ENCODE measurements around the gene SURF1. TPM values are rescaled to one million over a fixed set of nuclear protein-coding genes. Genes with fewer than 3 reads are reported as not detected.

The SURF1 gene
- total RNA-seq, 1 donor from 2014 or later: 56.1 TPM

DNA sequence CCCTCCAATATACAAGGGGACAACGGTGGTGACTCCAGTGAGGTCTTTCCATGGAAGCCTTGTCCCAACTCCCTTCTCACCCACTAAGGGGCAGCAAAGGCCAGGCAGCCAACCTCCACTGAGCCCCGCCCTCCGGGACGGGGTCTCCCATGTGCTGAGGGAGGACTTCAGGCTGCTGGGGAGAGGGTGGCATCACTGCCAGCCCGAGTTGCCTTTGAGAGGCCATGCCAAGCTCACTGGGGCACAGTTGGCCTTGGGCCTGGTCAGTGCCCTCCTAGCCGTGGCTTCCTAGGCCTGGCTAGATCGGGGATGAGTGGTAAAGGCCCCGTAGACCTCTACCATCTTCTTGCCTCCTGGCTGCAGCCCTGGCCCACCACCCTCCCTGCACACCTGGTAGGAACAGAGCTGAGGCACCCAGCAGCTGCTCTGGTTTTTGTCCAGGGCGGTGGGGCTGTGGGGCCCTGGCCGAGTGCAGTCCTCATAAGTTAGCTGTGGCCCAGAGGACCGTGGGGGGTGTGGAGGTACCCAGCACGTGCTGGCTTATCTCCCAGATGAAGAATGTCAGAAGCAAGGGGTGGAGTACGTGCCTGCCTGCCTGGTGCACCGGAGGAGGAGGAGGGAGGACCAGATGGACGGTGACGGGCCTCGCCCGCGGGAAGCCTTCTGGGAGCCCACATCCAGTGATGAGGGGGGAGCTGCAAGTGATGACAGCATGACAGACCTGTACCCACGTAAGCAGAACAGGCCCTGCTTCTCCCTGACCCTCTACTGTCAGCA is 3.3 kb upstream of the SURF1 start:
- H3K36me3 Mint-ChIP-seq (ENCODE audit: unreplicated experiment): no peaks in the 10 kb centered on the region
- TF ChIP-seq, protein P1, sequence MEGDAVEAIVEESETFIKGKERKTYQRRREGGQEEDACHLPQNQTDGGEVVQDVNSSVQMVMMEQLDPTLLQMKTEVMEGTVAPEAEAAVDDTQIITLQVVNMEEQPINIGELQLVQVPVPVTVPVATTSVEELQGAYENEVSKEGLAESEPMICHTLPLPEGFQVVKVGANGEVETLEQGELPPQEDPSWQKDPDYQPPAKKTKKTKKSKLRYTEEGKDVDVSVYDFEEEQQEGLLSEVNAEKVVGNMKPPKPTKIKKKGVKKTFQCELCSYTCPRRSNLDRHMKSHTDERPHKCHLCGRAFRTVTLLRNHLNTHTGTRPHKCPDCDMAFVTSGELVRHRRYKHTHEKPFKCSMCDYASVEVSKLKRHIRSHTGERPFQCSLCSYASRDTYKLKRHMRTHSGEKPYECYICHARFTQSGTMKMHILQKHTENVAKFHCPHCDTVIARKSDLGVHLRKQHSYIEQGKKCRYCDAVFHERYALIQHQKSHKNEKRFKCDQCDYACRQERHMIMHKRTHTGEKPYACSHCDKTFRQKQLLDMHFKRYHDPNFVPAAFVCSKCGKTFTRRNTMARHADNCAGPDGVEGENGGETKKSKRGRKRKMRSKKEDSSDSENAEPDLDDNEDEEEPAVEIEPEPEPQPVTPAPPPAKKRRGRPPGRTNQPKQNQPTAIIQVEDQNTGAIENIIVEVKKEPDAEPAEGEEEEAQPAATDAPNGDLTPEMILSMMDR (IDR thresholded peaks at IDR 0.05; ENCODE audit: partially characterized antibody, unreplicated experiment): no peak
- peaks cover 24% of the 10 kb centered on the region for H3K4me1 Mint-ChIP-seq (ENCODE audit: low read depth, unreplicated experiment)
- peaks cover 4% of the 10 kb centered on the region for H3K27me3 Mint-ChIP-seq (ENCODE audit: unreplicated experiment)
- H3K27ac Mint-ChIP-seq (ENCODE audit: unreplicated experiment): peak overlapping the region; percentile 75
- DNase-seq: peak; percentile 69
- peaks cover 2% of the 10 kb centered on the region for H3K9me3 Mint-ChIP-seq (ENCODE audit: unreplicated experiment)
- H3K4me3 Mint-ChIP-seq (ENCODE audit: unreplicated experiment): peak overlapping the region; percentile 12

GRCh38 chr9:133357656-133358055 is 1.4 kb upstream of the SURF1 start:
- Mint-ChIP-seq H3K4me1 (ENCODE audit: low read depth, unreplicated experiment) (peaks cover 28% of the 10 kb centered on the region), H3K9me3 (ENCODE audit: unreplicated experiment) (peaks cover 2% of the 10 kb centered on the region), H3K27ac (ENCODE audit: unreplicated experiment) (peak overlapping the region; percentile 26), H3K4me3 (ENCODE audit: unreplicated experiment) (peak overlapping the region; percentile 75), H3K27me3 (ENCODE audit: unreplicated experiment) (peaks cover 4% of the 10 kb centered on the region), H3K36me3 (ENCODE audit: unreplicated experiment) (no peaks in the 10 kb centered on the region)
- TF ChIP-seq, protein P1 (IDR thresholded peaks at IDR 0.05; ENCODE audit: partially characterized antibody, unreplicated experiment): no peak
- no peak for DNase-seq

DNA sequence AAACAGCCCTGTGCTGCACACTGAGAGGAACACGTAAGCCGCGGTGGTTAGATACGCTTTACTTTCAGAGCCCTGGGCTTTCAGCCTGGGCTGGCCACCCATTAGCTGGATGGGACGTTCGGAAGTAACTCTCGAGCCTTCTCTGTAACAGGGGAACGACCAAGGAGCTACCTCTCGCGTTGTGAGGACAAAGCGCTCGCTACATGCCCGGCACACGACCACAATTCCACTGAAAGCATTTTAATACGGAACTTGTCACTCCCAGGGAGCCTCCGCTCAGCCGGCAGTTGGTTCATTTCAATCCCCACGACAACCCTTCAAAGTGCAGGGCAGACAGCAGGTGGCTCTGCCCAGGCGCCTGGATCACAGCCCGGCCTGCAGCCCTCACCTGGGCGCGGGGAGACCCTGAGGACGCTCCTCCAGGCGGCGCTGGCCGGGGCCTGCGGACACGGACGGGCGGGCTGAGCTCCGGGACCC is 368 bp downstream of the SURF1 start:
- H3K4me1 Mint-ChIP-seq (ENCODE audit: low read depth, unreplicated experiment): peaks cover 24% of the 10 kb centered on the region
- H3K36me3 Mint-ChIP-seq (ENCODE audit: unreplicated experiment): peaks cover 3% of the 10 kb centered on the region
- TF ChIP-seq, protein P1 (IDR thresholded peaks at IDR 0.05; ENCODE audit: partially characterized antibody, unreplicated experiment): no peak
- H3K27me3 Mint-ChIP-seq (ENCODE audit: unreplicated experiment): peaks cover 4% of the 10 kb centered on the region
- H3K9me3 Mint-ChIP-seq (ENCODE audit: unreplicated experiment): peaks cover 2% of the 10 kb centered on the region
- H3K27ac Mint-ChIP-seq (ENCODE audit: unreplicated experiment): peak overlapping the region; percentile 91
- peak overlapping the region; percentile 85 for H3K4me3 Mint-ChIP-seq (ENCODE audit: unreplicated experiment)
- DNase-seq: no peak

DNA sequence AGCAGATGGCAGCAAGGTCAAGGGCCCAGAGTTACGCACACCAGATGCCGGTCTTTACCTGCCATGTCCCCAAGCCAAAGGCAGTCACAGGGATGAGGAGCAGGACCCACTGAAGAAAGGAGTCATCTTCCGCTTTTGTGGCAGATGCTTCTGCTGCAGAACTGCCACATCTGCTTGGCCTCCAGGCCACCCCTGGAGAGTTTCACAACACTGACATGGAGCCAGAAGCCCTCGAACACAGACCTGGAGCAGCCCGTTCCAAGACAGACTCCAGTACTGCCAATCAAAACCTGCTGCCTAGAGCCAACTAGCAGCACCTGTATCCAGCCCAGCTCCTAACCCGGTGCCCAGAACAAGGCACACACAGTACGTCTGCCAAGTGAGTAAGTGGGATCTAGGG is 1.5 kb downstream of the SURF1 start:
- Mint-ChIP-seq H3K36me3 (ENCODE audit: unreplicated experiment) (peaks cover 4% of the 10 kb centered on the region), H3K27ac (ENCODE audit: unreplicated experiment) (peak overlapping the region; percentile 85), H3K4me3 (ENCODE audit: unreplicated experiment) (peak overlapping the region; percentile 85), H3K9me3 (ENCODE audit: unreplicated experiment) (peaks cover 5% of the 10 kb centered on the region), H3K27me3 (ENCODE audit: unreplicated experiment) (peaks cover 4% of the 10 kb centered on the region), H3K4me1 (ENCODE audit: low read depth, unreplicated experiment) (peaks cover 18% of the 10 kb centered on the region)
- no peak for DNase-seq
- TF ChIP-seq, protein P1 (IDR thresholded peaks at IDR 0.05; ENCODE audit: partially characterized antibody, unreplicated experiment): no peak

DNA sequence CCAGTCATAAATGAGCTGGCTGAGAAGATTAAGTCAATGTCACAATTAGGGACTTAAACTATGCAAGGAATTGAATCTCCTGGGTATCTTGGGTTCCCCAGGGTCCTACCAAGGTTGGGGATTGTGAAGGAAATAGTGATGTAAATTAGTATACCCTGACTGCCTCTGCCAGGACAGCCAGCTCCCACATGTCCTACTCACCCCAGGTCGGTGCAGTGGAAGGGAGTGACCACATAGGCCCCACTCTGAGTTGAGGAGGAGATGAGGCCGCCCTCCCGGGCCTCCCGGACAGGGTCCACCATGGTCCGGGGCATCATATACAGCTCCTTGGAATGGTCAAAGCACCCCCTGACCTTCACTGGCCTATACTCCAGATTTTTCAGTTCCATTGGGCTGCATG is 2.7 kb downstream of the SURF1 start:
- Mint-ChIP-seq H3K27me3 (ENCODE audit: unreplicated experiment) (peaks cover 7% of the 10 kb centered on the region), H3K36me3 (ENCODE audit: unreplicated experiment) (peaks cover 16% of the 10 kb centered on the region), H3K27ac (ENCODE audit: unreplicated experiment) (peak overlapping the region; percentile 78), H3K4me3 (ENCODE audit: unreplicated experiment) (no peak overlapping the region), H3K9me3 (ENCODE audit: unreplicated experiment) (peaks cover 12% of the 10 kb centered on the region), H3K4me1 (ENCODE audit: low read depth, unreplicated experiment) (peaks cover 22% of the 10 kb centered on the region)
- TF ChIP-seq, protein P1 (IDR thresholded peaks at IDR 0.05; ENCODE audit: partially characterized antibody, unreplicated experiment): no peak
- no peak for DNase-seq
